ENCODE measurements around the gene TOMM40.
"Not testable (repeated sequence)": the region's sequence is repeated elsewhere in the genome, so short reads cannot be mapped to it uniquely, and the experiment has no call there.

Gene TOMM40

DNA sequence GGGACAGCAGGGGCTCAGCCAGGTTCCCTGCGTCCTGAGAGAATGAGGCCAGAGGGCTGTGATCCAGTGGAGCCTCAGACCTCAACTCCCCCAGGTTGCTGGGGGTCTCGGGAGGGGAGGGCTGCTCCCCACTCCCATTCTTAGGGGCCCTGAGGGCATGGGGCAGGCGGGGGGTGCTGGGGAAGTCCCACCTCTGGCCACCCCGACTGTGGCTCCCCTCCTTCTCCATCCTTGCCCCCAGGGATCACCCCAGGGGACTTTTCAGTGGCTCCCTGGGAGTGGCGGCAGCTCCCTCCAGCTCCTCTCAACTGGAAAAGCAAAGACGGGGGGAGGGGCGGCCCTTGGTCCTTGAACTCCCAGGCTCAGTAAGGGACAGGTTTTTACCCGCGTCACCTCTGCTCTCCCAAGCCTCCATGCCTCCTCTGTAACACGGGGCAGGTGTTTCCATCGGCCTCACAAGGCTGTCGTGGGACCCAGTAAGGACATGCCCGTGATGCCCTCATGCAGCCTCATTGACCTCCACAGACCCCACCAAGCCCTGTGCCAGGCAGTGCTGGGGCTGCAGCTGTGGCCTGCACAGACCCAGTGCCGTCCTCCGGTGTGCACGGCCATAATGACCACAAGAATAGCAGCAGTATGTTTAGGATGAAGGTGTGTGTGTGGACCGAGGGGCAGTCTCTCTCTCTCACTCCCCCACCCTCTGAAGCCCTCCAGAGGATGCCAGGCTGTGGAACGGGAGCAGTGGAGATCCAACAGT lies 11.6 kb upstream of the TOMM40 start:
- no peak for DNase-seq (ENCODE audit: low spot score)
- no peak overlapping the region for H3K4me3 ChIP-seq

DNA sequence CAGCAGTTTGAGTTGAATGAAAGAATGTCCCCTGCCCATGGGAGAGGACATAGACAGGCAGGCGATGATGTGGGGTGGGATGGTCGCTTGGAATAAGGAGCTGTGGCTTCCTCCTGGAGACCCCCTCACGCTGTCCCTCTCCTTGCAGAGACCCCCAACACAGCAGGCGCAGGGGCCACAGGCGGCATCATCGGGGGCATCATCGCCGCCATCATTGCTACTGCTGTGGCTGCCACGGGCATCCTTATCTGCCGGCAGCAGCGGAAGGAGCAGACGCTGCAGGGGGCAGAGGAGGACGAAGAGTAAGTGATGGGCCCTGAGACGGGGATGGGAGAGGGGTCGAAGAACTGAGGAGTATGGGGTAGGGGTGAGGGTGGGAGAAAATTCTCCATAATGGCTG lies 9.0 kb upstream of the TOMM40 start:
- TF ChIP-seq, protein P1, sequence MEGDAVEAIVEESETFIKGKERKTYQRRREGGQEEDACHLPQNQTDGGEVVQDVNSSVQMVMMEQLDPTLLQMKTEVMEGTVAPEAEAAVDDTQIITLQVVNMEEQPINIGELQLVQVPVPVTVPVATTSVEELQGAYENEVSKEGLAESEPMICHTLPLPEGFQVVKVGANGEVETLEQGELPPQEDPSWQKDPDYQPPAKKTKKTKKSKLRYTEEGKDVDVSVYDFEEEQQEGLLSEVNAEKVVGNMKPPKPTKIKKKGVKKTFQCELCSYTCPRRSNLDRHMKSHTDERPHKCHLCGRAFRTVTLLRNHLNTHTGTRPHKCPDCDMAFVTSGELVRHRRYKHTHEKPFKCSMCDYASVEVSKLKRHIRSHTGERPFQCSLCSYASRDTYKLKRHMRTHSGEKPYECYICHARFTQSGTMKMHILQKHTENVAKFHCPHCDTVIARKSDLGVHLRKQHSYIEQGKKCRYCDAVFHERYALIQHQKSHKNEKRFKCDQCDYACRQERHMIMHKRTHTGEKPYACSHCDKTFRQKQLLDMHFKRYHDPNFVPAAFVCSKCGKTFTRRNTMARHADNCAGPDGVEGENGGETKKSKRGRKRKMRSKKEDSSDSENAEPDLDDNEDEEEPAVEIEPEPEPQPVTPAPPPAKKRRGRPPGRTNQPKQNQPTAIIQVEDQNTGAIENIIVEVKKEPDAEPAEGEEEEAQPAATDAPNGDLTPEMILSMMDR (IDR thresholded peaks at IDR 0.05) = no peak
- no peak overlapping the region for H3K4me3 ChIP-seq
- H3K27ac ChIP-seq = no peak overlapping the region
- no peak for DNase-seq (ENCODE audit: low spot score)

More for the DNA sequence above, 11.6 kb upstream of the TOMM40 start:
- no peak overlapping the region for H3K27ac ChIP-seq
- TF ChIP-seq, protein P1 (IDR thresholded peaks at IDR 0.05) = no peak

DNA sequence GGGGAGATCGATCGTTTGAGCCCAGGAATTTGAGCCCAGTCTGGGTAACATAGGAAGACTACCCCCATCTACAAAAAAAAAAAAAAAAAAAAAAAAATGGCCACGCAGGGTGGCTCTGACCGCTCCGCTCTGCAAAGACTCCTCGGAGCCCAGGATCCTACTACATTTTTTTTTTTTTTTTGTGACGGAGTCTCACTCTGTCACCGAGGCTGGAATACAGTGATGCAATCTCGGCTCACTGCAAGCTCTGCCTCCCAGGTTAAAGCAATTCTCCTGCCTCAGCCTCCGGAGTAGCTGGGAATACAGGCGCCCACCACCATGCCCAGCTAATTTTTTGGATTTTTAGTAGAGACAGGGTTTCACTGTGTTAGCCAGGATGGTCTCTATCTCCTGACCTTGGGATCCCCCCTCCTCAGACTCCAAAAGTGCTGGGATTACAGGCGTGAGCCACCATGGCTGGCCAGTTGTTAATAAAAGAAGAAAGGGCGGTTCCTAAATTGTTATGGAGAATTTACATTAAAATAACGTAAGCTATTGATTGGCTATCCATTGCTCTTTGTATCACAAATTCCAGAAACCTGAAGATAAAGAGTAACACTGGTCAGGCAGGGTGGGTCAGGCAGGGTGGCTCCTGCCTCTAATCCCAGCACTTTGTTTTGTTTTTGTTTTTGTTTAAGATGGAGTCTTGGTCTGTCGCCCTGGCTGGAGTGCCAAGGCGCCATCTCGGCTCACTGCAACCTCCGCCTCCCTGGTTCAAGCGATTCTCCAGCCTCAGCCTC lies 8.2 kb upstream of the TOMM40 start:
- DNase-seq (ENCODE audit: low spot score); H3K27ac ChIP-seq: not testable (repeated sequence)

GRCh38 chr19:44883922-44884321 lies 7.1 kb upstream of the TOMM40 start:
- no peak for DNase-seq (ENCODE audit: low spot score)
- TF ChIP-seq, protein P1 (IDR thresholded peaks at IDR 0.05) = no peak
- no peak overlapping the region for H3K4me3 ChIP-seq
- peak overlapping the region in 1 of 2 donors; percentile 6 for H3K27ac ChIP-seq

More for the DNA sequence above, 8.2 kb upstream of the TOMM40 start:
- not testable (repeated sequence) for H3K4me3 ChIP-seq

DNA sequence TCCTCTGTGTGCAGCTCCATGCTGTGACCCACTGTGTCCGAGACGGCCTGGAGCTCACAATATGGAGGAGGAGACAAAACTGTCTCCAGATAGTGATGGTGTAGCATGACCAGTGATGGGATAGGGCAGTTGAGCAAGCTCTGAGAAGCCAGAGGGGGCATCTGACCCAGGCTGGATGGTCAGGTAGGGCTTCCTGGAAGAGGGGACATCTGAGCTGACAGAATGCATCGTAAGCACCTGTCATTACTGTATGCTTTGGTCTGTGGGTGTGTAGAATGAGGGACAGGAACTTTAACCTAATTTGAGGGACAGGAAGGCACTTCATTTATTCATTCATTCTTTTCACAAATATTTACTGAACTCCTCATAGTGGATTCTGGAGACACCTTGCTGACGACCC lies 6.5 kb upstream of the TOMM40 start:
- TF ChIP-seq, protein P1 (IDR thresholded peaks at IDR 0.05) = no peak
- no peak for DNase-seq (ENCODE audit: low spot score)
- Histone ChIP-seq H3K27ac (no peak overlapping the region), H3K4me3 (no peak overlapping the region)

DNA sequence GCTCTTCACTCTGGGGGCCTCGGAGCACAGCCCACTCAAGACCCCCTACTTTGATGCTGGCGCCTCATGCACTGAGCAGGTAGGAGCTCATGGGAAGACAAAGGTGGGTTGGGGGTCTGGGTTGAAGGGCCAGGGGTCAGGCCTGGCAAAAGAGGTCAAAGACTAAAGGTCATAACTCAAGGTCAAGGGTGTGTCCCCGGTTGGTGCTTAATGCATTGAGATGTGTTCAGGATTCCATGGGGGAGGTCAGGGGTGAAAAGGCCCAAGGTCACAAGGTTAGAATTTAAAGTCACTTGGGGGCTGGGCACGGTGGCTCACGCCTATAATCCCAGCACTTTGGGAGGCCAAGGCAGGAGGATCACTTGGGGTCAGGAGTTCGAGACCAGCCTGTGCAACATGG lies 4.9 kb upstream of the TOMM40 start:
- DNase-seq (ENCODE audit: low spot score) = no peak
- no peak overlapping the region for H3K4me3 ChIP-seq
- TF ChIP-seq, protein P1 (IDR thresholded peaks at IDR 0.05) = no peak
- no peak overlapping the region for H3K27ac ChIP-seq

DNA sequence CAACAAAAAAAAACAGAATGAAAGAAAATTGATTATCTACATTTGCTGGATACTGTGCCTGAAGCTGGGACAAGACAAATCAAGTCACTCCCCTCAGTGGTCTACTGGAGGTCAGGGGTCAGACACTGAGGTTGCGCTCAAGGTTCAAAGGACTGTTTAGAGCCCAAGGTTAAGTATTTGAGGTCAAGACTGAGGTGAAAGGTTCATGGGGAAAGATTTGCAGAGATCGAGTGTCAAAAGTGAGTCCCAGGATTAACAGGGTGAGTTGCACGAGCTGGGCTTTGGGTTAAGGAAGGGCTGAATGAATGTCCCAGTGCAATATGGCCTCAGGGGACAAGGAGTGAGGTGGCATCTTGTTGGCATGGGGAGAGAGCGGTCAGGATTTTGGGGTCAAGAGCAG lies 3.4 kb upstream of the TOMM40 start:
- no peak overlapping the region for H3K27ac ChIP-seq
- H3K4me3 ChIP-seq = no peak overlapping the region
- DNase-seq (ENCODE audit: low spot score) = no peak
- TF ChIP-seq, protein P1 (IDR thresholded peaks at IDR 0.05) = no peak

- H3K27ac ChIP-seq; DNase-seq (ENCODE audit: low spot score): not testable (repeated sequence)
These were observed 2.7 kb upstream of the TOMM40 start for GRCh38 chr19:44888335-44888734.

More at GRCh38 chr19:44888335-44888734, 2.7 kb upstream of the TOMM40 start:
- H3K4me3 ChIP-seq = not testable (repeated sequence)

Data from coronary artery (tissue), 2 donors.